Inflammatory macrophage treated with lipopolysaccharide for 1 hour (primary cell): ENCODE data around the gene SLC6A5.

Experiments used
- DNase-seq, 2 donors: peaks; one replicate each; pipeline ENCODE4 v3.0.0-alpha.2; 2020 to 2022

Gene SLC6A5

GRCh38 chr11:20597154-20597679 lies 2.2 kb upstream of the SLC6A5 start:
- no peak for DNase-seq

GRCh38 chr11:20597680-20598484 lies 1.5 kb upstream of the SLC6A5 start:
- DNase-seq: no peak

- no peak for DNase-seq
Measured at GRCh38 chr11:20598492-20598891, 916 bp upstream of the SLC6A5 start.

- DNase-seq: no peak
Measured at GRCh38 chr11:20600020-20600346, 575 bp downstream of the SLC6A5 start.

GRCh38 chr11:20600551-20600950 lies 1.1 kb downstream of the SLC6A5 start:
- no peak for DNase-seq

GRCh38 chr11:20601221-20601914 lies 2.0 kb downstream of the SLC6A5 start:
- no peak for DNase-seq

GRCh38 chr11:20604295-20604803 lies 4.9 kb downstream of the SLC6A5 start:
- DNase-seq: no peak

- DNase-seq: no peak
Measured at GRCh38 chr11:20604864-20605601, 5.6 kb downstream of the SLC6A5 start.

GRCh38 chr11:20605602-20606091 lies 6.2 kb downstream of the SLC6A5 start:
- no peak for DNase-seq

GRCh38 chr11:20608934-20609333 lies 9.5 kb downstream of the SLC6A5 start:
- DNase-seq: no peak

- peak; percentile 31 to 78 for DNase-seq
Measured at GRCh38 chr11:20609727-20610707, 10.6 kb downstream of the SLC6A5 start.

GRCh38 chr11:20610825-20611224 lies 11.4 kb downstream of the SLC6A5 start:
- DNase-seq: peak in 1 of 2 donors; percentile 6

GRCh38 chr11:20611445-20611844 lies 12.0 kb downstream of the SLC6A5 start:
- no peak for DNase-seq

GRCh38 chr11:20611892-20612291 lies 12.5 kb downstream of the SLC6A5 start:
- DNase-seq: peak; percentile 52 to 57

GRCh38 chr11:20612416-20612815 lies 13.0 kb downstream of the SLC6A5 start:
- no peak for DNase-seq

- DNase-seq: no peak
Measured at GRCh38 chr11:20616920-20617319, 17.5 kb downstream of the SLC6A5 start.

- DNase-seq: no peak
Measured at GRCh38 chr11:20617346-20618005, 18.1 kb downstream of the SLC6A5 start.

- DNase-seq: no peak
Measured at GRCh38 chr11:20618083-20618482, 18.7 kb downstream of the SLC6A5 start.

GRCh38 chr11:20620988-20621387 lies 21.6 kb downstream of the SLC6A5 start:
- DNase-seq: no peak

- no peak for DNase-seq
Measured at GRCh38 chr11:20621679-20622078, 22.3 kb downstream of the SLC6A5 start.

- no peak for DNase-seq
Measured at GRCh38 chr11:20623252-20623651, 23.8 kb downstream of the SLC6A5 start.
